Activated naive CD8-positive, alpha-beta T cell treated with anti-CD3 and anti-CD28 coated beads, Interleukin-2, amount 50 U/mL, for 24 hours (primary cell): Measurements from ENCODE around the gene SPINT1.

Experiments
- ATAC-seq: fragments of 150-1000 bp; cut with Tn5 transposase; one replicate; pipeline ENCODE4 v1.10.0; 2021
- DNase-seq: peaks from one replicate; pipeline ENCODE4 v3.0.0; 2021
- H3K27ac Mint-ChIP-seq: one replicate; pipeline ENCODE4 v1.8.0; 2021; ENCODE audit warnings: mild to moderate bottlenecking, mixed read lengths
- H3K27me3 Mint-ChIP-seq: one replicate; pipeline ENCODE4 v1.8.0; 2021; ENCODE audit warnings: mixed read lengths
- H3K36me3 Mint-ChIP-seq: one replicate; pipeline ENCODE4 v1.8.0; 2021; ENCODE audit warnings: low read depth, mixed read lengths
- H3K4me1 Mint-ChIP-seq: one replicate; pipeline ENCODE4 v1.8.0; 2021; ENCODE audit warnings: mixed read lengths
- H3K4me3 Mint-ChIP-seq: one replicate; pipeline ENCODE4 v1.8.0; 2021; ENCODE audit warnings: mild to moderate bottlenecking, moderate library complexity, mixed read lengths
- H3K9me3 Mint-ChIP-seq: one replicate; pipeline ENCODE4 v1.8.0; 2021; ENCODE audit warnings: mixed read lengths

Gene SPINT1, protein sequence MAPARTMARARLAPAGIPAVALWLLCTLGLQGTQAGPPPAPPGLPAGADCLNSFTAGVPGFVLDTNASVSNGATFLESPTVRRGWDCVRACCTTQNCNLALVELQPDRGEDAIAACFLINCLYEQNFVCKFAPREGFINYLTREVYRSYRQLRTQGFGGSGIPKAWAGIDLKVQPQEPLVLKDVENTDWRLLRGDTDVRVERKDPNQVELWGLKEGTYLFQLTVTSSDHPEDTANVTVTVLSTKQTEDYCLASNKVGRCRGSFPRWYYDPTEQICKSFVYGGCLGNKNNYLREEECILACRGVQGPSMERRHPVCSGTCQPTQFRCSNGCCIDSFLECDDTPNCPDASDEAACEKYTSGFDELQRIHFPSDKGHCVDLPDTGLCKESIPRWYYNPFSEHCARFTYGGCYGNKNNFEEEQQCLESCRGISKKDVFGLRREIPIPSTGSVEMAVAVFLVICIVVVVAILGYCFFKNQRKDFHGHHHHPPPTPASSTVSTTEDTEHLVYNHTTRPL

DNA sequence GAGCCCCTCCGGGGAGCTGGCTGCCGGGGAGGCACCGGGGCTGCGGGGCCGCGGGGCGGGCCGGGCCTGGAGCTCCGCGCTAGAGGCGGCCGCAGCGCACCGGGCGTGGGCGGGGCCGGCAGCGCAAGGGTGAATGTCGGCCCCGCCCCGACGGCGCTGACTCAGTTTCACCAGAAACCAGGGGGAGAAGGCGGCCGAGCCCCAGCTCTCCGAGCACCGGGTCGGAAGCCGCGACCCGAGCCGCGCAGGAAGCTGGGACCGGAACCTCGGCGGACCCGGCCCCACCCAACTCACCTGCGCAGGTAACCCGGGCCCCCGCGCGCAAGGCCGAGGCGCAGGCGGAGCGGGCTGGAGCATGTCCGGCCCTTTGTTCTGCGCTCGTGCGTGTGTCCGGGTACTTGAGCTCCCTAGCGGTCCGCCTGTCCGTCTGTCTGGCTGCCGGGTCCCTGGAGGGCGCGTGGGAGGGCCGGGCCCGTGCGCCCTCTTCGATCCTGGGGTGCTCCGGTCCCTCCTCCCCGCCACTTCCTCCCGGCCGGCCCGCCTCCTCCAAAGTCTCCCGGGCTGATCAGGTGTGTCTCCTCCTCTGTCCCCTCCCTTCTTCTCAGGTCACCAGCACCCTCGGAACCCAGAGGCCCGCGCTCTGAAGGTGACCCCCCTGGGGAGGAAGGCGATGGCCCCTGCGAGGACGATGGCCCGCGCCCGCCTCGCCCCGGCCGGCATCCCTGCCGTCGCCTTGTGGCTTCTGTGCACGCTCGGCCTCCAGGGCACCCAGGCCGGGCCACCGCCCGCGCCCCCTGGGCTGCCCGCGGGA is at the start of gene SPINT1:
Gene SPINT1, plus strand, starts transcription at position 164 of the 811 bp plus-strand sequence. Its CDS starts 507 bp downstream, at position 671.
- no peaks in the 10 kb centered on the region for H3K9me3 Mint-ChIP-seq
- peak; percentile 83 for ATAC-seq

DNA sequence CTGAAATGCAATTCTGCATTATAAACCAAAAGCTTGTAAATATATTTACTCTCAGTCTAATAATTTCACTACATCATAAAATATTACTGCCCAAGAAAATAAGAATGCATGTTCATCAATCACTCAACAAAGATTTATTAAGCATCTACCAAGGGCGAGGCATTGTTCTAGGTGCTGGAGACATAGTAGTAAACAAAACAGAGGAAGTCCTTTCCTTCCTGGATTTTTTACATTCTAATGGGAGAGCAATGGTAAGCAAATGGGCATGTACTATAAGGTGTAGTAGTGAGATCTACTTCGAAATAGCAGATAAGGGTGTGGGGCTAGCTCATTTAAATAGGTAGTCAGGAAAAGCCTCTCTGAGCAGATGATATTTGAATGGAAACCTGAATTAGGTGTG is 47.8 kb upstream of the SPINT1 start:
- Mint-ChIP-seq H3K4me3 (no peak overlapping the region), H3K4me1 (peaks cover 35% of the 10 kb centered on the region), H3K27ac (no peak overlapping the region), H3K36me3 (peaks cover 19% of the 10 kb centered on the region), H3K27me3 (no peaks in the 10 kb centered on the region), H3K9me3 (no peaks in the 10 kb centered on the region)
- no peak for ATAC-seq
- no peak for DNase-seq

More for the DNA sequence above, at the start of gene SPINT1:
- H3K4me1 Mint-ChIP-seq = peaks cover 30% of the 10 kb centered on the region
- peaks cover 3% of the 10 kb centered on the region for H3K36me3 Mint-ChIP-seq
- peaks cover 25% of the 10 kb centered on the region for H3K27me3 Mint-ChIP-seq
- H3K27ac Mint-ChIP-seq = peak within 1 kb of the TSS; percentile 27
- peak within 1 kb of the TSS; percentile 86 for H3K4me3 Mint-ChIP-seq
- DNase-seq = peak; percentile 85

DNA sequence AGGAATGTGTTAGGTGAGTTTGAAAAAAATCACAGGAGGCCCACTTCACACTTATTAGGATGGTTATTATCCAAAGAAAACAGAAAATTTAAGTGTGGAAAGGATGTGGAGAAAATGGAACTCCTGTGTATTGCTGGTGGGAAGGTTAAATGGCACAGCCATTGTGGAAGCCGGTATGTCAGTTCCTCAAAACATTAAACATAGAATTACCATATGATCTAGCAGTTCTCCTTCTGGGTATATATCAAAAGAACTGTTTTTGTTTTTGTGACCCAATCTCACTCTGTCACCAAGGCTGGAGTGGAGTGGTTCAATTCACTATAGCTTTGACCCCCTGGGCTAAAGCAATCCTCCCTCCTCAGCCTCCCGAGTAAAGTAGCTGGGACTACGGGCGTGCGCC is 47.3 kb upstream of the SPINT1 start:
- no peaks in the 10 kb centered on the region for H3K9me3 Mint-ChIP-seq
- no peak for ATAC-seq
- no peak for DNase-seq
- peaks cover 19% of the 10 kb centered on the region for H3K36me3 Mint-ChIP-seq
- H3K4me1 Mint-ChIP-seq = peaks cover 38% of the 10 kb centered on the region
- H3K27ac Mint-ChIP-seq = no peak overlapping the region
- no peak overlapping the region for H3K4me3 Mint-ChIP-seq
- H3K27me3 Mint-ChIP-seq = no peaks in the 10 kb centered on the region

DNA sequence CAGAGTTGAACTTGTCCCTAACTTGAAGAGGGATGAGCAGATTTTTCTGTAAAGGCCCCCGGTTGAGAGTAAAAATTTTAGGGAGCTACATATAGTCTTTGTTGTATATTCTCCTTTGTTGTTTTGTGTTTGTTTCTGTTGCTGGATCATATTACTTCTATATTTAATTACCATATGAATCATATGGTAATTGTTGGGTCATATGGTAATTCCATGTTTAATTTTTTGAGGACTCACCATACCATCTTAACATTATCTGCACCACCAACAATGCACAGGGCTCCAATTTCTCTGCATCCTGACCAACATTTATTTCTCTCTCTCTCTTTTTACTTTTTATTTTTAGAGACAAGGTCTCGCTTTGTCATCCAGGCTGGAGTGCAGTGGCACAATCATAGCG is 44.3 kb upstream of the SPINT1 start:
- Mint-ChIP-seq H3K27me3 (no peaks in the 10 kb centered on the region), H3K4me3 (no peak overlapping the region), H3K36me3 (peaks cover 17% of the 10 kb centered on the region), H3K9me3 (no peaks in the 10 kb centered on the region), H3K4me1 (peaks cover 36% of the 10 kb centered on the region), H3K27ac (no peak overlapping the region)
- ATAC-seq = no peak
- no peak for DNase-seq

DNA sequence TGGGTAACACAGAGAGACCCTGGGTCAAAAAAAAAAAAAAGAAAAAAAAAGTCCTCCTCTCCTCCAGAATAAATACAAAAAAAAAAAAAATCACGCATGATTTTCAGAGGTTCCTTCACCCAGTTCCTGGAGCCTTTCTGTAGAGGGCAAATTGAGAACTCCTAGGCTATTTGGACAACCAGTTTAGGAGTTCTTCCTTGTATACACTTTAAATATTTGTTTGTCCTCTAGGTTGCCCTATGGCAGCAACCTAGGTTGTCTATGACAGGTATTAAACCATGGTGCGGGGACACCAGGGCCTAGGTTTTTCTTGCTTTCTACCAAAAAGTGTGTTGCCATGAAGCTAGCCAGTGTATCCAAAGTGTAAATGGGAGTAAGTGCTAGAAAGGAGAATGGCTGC is 40.8 kb upstream of the SPINT1 start:
- H3K4me1 Mint-ChIP-seq = peaks cover 36% of the 10 kb centered on the region
- no peaks in the 10 kb centered on the region for H3K9me3 Mint-ChIP-seq
- H3K4me3 Mint-ChIP-seq = no peak overlapping the region
- H3K36me3 Mint-ChIP-seq = peaks cover 17% of the 10 kb centered on the region
- no peak overlapping the region for H3K27ac Mint-ChIP-seq
- H3K27me3 Mint-ChIP-seq = no peaks in the 10 kb centered on the region
- ATAC-seq (no peak), DNase-seq (no peak)

DNA sequence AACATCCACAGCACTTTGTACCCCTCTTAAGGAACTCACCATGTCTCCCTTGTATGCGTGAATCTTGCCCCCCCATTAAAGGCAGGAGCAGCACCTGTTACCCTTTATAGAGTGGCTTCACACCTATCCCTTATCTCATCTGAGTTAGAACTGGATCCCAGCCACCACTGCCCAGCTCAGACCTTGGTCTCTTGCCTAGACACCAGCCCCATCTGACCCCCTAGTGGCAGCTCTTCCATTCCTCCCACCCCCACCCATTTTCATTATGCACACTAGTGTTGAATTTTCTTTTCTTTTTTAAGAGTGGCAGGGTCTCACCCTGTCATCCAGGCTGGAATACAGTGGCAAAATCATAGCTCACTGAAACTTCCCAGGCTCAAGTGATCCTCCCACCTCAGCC is 40.2 kb upstream of the SPINT1 start:
- ATAC-seq = no peak
- H3K4me1 Mint-ChIP-seq = peaks cover 36% of the 10 kb centered on the region
- no peaks in the 10 kb centered on the region for H3K9me3 Mint-ChIP-seq
- no peak overlapping the region for H3K27ac Mint-ChIP-seq
- DNase-seq = no peak
- H3K36me3 Mint-ChIP-seq = peaks cover 14% of the 10 kb centered on the region
- no peak overlapping the region for H3K4me3 Mint-ChIP-seq
- no peaks in the 10 kb centered on the region for H3K27me3 Mint-ChIP-seq

DNA sequence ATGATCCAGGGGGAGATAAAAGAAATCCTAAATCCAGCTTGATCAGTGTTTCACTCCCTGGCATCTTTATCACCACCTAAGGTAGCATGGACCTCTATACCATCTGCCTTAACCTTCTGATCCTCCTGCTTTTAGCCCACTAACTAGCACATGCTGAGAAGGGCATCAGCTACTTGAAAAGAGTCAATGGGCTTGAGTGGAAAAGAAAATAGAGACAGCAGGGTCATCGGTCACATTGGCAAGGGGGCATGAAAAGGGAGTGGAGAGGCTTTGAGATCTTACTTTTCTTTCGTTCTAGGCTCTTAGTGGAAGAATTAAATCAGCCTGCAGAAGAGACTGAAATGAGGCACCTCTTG is 37.2 kb upstream of the SPINT1 start:
- H3K27me3 Mint-ChIP-seq = no peaks in the 10 kb centered on the region

DNA sequence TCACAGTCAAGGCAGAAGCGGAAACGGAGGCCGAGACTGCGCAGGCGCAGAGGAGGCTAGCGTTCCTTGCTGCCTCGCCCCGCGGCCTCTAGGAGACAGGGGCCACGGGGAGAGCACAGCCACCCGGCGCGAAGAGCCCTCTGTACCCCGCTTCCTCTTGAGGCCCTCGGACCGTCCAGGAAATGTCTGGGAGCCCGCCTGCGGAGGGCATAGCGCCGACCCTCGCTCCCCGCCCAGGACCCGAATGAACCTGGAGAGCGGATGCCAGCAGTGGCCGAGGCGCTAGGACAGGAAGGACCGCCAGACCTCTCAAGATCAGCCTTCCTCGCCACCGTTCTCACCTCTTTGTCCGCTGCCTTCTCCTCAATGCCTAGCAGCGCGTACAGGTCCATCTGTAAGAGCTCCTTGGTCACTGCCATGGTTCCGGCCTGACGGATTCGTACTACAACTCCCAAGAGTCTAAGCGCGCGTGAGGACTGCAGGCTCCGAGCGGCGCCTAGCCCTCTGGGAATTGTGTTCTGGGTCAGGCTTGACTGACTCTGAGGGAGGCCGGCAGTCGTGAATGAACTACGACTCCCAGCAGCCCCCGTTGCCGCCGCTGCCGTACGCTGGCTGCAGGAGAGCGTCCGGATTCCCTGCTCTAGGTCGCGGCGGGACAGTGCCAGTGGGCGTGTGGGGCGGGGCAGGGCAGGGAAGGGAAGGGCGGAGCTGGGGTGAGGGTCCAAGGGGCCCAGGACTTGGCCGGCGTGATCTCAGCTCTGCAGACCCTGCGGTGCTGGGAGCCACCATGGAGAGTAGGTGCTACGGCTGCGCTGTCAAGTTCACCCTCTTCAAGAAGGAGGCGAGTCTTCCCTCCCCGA is 36.6 kb upstream of the SPINT1 start, which contains the start of the genes DNAJC17 and ZFYVE19:
Gene DNAJC17, minus strand, starts transcription at position 446 of the 860 bp plus-strand sequence. Its CDS starts 27 bp downstream, at position 419.
Gene ZFYVE19, plus strand, starts transcription at position 62 of the 860 bp plus-strand sequence. Its CDS starts 501 bp downstream, at position 563.
- H3K9me3 Mint-ChIP-seq = no peaks in the 10 kb centered on the region
- H3K4me1 Mint-ChIP-seq = peaks cover 24% of the 10 kb centered on the region
- H3K4me3 Mint-ChIP-seq = peak within 1 kb of the TSS; percentile 92
- H3K27me3 Mint-ChIP-seq = no peaks in the 10 kb centered on the region
- peak; percentile 96 for DNase-seq
- peak; percentile 99 for ATAC-seq
- peak within 1 kb of the TSS; percentile 99 for H3K27ac Mint-ChIP-seq
- peaks cover 9% of the 10 kb centered on the region for H3K36me3 Mint-ChIP-seq

More for the DNA sequence above, 37.2 kb upstream of the SPINT1 start:
- H3K36me3 Mint-ChIP-seq = peaks cover 12% of the 10 kb centered on the region
- H3K9me3 Mint-ChIP-seq = no peaks in the 10 kb centered on the region
- DNase-seq = no peak
- H3K27ac Mint-ChIP-seq = peak overlapping the region; percentile 99
- peaks cover 28% of the 10 kb centered on the region for H3K4me1 Mint-ChIP-seq
- ATAC-seq = no peak
- peak overlapping the region; percentile 92 for H3K4me3 Mint-ChIP-seq

DNA sequence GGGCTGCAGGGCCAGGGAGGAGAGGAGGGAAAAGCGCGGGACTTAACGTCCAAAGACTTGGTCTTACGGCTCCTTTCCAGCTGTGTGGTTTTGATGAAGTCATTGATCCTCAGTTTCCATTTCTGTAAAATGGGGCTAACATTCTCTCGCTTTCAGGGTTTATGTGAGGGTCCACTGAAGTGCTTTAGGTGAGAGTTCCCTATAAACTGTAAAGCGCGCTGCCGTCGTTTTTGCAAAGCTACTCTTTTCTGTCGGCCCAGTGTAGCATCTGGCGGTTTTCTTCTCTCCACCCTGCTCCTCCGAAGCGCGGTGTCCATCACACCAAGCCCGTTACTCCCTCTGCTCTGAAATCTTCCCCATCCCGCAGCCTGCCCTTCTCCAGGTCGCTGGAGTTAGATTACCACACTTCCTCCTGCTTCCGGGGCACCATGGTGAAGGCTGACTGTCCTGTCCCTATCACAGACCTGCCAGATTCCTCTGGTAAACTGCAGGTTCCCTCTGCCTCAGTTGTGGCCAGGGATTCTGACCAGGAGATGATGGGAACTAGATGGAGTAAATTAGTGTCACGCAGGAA is 35.9 kb upstream of the SPINT1 start:
- peaks cover 22% of the 10 kb centered on the region for H3K4me1 Mint-ChIP-seq
- peaks cover 7% of the 10 kb centered on the region for H3K36me3 Mint-ChIP-seq
- H3K4me3 Mint-ChIP-seq = peak overlapping the region; percentile 92
- no peaks in the 10 kb centered on the region for H3K9me3 Mint-ChIP-seq
- H3K27me3 Mint-ChIP-seq = no peaks in the 10 kb centered on the region
- no peak for ATAC-seq
- no peak for DNase-seq
- peak overlapping the region; percentile 99 for H3K27ac Mint-ChIP-seq

DNA sequence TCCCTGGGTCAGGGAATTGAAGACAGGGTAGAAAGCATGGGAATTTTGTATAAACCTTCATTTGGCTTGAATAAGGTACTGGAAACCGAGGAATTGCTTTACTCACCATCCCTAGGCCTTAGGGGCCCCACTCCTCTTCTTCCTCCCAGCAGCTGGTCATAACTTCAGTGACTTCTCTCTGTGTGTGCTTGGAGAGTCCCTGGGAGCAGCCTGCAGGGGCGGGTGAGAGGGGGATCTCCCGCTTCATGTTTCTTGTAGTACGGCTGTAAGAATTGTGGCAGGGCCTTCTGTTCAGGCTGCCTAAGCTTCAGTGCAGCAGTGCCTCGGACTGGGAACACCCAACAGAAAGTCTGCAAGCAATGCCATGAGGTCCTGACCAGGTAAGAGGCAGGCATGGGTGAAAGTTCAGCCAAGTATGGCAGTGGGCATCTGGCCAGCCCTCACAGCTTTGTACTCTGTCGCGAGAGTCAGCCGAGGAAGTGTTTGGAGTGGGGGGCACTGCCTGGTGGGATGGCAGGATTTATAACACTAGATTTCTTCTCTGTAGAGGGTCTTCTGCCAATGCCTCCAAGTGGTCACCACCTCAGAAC is 34.9 kb upstream of the SPINT1 start:
- DNase-seq (no peak), ATAC-seq (no peak)
- Mint-ChIP-seq H3K4me1 (peaks cover 19% of the 10 kb centered on the region), H3K36me3 (peaks cover 7% of the 10 kb centered on the region), H3K9me3 (no peaks in the 10 kb centered on the region), H3K27me3 (no peaks in the 10 kb centered on the region), H3K4me3 (no peak overlapping the region), H3K27ac (no peak overlapping the region)

DNA sequence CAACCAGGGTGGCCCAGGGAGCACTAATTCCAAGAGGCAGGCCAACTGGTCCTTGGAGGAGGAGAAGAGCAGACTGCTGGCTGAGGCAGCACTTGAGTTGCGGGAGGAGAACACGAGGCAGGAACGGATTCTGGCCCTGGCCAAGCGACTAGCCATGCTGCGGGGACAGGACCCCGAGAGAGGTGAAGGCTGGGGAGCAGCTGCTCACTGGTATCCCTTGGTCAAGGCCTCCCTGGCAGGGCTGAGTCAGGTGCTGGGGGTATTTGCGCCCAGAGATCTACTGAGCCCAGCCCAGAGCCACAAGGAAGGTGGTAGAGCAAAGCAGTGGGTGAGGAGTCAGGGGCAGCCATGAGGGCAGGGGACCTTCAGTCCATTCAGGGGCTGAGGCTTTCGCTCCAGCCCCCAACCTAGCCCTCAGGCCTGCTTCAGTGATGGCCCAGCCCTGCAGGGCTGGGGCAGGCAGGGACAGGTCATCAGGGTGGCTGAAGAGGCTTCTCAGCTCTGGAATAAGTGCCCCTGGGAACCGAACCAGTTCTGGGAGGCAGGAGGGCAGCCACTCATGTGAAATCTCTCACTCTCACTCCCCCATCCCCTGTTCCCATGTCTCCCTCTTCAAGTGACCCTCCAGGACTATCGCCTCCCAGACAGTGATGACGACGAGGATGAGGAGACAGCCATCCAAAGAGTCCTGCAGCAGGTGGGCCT is 31.0 kb upstream of the SPINT1 start:
- no peaks in the 10 kb centered on the region for H3K9me3 Mint-ChIP-seq
- H3K4me1 Mint-ChIP-seq = peaks cover 10% of the 10 kb centered on the region
- DNase-seq (no peak), ATAC-seq (no peak)
- H3K4me3 Mint-ChIP-seq = no peak overlapping the region
- peaks cover 5% of the 10 kb centered on the region for H3K36me3 Mint-ChIP-seq
- no peak overlapping the region for H3K27ac Mint-ChIP-seq
- H3K27me3 Mint-ChIP-seq = no peaks in the 10 kb centered on the region

DNA sequence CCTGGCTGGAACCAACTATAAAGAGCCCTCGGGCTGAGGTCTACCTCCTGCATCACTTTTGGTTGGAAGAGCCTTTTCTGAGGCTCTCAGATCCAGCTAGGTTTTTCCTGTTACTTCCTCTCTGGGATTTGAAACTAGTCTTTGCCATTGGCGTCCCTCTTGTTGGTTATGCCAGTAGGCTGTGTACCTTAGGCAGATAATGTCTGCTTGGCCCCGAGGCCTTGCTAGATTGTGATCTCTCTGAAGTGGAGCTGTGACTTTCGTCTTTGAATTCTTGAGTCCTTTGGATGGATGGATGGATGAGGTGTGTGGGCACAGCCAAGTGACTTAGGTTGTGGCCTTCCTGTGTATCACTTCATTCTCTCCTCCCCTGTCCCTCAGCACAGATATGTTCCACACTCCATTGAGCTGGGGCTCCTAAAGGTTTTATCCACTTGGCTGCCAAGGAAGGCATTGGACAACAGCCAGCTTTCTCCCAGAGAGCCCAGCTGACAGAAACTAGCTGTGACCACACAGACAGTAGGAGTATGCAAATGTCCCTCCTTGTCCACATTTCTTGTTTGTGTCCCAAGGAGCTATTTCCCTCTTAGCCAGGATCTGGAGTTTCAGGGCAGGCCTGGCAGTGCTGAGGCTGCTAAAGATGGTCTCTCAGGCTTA is 28.7 kb upstream of the SPINT1 start:
- Mint-ChIP-seq H3K27me3 (no peaks in the 10 kb centered on the region), H3K4me1 (no peaks in the 10 kb centered on the region), H3K27ac (no peak overlapping the region), H3K9me3 (no peaks in the 10 kb centered on the region), H3K36me3 (peaks cover 5% of the 10 kb centered on the region), H3K4me3 (no peak overlapping the region)
- no peak for ATAC-seq
- DNase-seq = no peak
